Fibroblast of upper back skin (primary cell): Measurements from ENCODE around the gene WDR76.
"Not testable (repeated sequence)": the region's sequence is repeated elsewhere in the genome, so short reads cannot be mapped to it uniquely, and the experiment has no call there.

Experiments
- DNase-seq: peaks from one replicate; pipeline ENCODE4 v3.0.0-alpha.2; 2013

WDR76 gene

DNA sequence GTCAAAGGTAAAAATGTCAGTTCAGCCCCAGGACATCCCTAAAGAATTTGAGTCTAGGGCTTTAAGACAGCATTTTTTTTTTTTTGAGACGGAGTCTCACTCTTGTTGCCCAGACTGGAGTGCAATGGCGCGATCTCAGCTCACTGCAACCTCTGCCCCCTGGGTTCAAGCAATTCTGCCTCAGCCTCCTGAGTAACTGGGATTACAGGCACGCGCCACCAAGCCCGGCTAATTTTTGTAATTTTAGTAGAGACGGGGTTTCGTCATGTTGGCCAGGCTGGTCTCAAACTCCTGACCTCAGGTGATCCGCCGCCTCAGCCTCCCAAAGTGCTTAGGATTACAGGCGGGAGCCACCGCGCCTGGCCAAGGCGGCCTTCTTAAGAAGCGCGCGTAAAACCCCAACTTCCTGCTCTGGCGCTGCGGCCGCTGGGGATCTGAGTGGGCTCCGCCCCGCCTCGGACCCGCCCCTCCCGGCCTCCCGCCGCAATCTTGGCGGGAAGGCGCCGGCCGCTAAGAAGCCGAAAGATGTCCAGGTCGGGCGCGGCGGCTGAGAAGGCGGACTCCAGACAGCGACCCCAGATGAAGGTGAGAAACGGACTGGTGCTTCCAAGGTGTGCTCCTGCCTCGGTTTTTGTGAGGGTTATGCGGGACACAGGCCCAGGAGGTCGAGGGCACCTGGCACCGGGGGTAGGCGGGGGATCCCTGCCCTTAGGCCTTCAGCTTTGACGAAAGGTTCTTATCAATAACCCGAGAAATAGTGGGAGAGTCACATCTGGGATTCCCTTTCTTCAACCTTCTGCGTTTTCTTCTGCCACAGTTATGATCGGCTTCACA, at the start of gene WDR76:
Gene WDR76, plus strand, starts transcription at position 495 of the 834 bp plus-strand sequence. Its CDS starts 31 bp downstream, at position 526.
- peak; percentile 81 for DNase-seq

- DNase-seq, result peak; percentile 60
Measured at GRCh38 chr15:43777267-43777914, 49.4 kb upstream of the WDR76 start.

DNA sequence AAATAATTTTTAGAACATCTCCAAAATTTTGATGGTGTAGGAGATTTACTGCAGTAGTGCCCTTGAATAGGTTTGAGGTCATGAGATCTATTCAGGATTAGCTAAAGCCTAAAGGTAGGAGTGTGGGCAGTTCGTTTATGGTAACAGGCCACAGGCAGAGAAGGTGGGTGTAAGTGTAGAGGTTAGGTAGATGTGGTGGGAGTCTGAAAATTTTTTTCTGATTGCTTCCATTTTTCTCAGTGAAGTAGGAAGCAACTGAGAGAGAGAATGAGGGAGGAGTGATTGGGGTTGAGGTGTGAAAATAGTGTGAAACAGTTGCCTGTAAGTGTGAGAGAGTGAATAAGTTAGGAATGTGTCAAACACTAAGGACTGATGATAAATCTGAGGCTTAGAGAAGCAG, 47.8 kb upstream of the WDR76 start:
- DNase-seq, result no peak

DNA sequence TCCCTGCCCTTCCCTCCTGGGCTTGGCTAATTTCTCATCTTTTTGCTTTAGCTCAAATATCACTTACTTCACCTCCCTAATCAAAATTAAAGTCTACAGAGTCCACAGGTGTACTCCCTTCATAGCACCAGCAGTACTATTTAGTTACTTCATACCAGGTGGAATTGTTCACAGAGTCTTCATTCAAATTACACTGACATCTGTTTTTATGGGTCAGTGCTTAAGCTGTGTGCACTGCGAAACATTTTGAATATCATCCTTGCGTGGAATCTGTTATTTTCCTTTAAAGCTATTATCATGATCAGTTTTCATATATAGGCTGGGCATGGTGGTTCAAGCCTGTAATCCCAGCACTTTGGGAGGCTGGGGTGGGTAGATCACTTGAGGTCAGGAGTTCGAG, 37.4 kb upstream of the WDR76 start:
- DNase-seq, result no peak

GRCh38 chr15:43791993-43792760, 34.6 kb upstream of the WDR76 start, which contains the start of gene SERF2:
Gene SERF2, plus strand, starts transcription at chr15:43792320. Its CDS starts 57 bp downstream, at chr15:43792377.
- peak; percentile 100 for DNase-seq

DNA sequence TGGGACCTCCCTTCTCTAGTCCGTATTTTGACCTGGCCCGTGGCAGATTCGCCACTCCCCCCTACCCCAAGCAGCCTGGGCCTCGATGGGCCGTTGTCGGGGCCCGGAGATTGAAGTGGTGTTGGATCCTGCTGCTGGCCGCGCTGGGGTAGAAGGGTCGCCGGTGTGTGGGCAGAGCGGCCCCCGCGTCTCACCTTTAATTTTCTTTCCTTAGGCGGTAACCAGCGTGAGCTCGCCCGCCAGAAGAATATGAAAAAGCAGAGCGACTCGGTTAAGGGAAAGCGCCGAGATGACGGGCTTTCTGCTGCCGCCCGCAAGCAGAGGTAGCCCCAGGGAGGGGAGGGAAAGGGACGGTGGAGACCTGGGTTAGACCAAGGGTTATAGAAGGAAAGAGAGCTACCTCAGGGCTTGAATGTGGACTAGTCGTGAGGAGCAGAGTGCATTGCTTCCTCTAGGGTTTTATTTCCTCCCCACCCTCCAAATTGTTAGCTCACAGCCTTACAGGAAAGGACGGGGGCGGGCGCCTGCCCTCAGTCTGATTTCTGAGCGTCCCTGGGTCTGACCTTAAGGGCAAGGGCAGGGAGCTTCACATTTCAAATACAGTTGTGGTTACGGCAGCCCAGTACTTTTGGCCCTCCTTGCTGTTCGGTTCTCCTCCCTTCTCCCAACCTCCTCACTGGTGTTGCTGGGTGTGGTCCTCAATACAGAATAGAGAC, 33.9 kb upstream of the WDR76 start:
- DNase-seq, result peak; percentile 28

- DNase-seq, result no peak
Measured at GRCh38 chr15:43793647-43794046, 33.2 kb upstream of the WDR76 start.

DNA sequence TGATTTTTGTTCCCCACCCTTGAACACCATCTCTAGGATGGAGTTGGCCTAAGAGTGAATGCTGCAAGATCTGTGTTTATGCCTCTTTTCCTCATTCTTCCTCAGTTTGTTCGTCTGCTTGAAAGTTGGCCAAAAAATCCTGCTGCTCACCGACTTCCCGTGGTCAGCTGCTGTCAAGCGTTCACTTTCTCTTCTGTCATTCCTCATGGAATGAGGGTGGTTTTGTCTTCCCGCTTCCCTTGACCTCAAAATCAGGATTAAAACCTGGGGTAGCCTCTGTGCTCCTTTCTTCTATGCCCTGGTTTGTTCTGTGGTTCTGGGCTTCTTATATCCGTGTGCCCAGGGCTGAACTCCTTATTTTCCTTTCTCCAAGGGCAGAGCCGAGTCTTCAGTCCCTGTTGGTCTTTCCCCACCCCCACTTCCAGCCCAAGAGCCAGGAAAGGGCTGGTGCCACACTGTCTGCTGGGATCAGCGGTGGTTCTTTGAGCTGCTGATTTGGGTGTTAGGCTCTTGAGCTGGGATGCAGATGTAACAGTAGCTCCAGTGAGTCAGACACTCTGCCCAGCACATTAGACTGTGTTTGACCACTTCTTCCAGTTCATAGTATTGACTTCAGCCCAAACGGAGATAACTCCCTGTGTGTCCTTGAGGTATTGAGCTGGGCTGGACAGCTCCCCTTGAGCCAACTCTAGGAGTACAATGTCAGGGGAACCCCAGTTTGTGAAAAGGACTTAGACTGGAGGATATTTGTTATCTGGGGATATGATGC, 32.3 kb upstream of the WDR76 start:
- peak; percentile 49 for DNase-seq

GRCh38 chr15:43795197-43795596, 31.6 kb upstream of the WDR76 start:
- DNase-seq, result no peak

DNA sequence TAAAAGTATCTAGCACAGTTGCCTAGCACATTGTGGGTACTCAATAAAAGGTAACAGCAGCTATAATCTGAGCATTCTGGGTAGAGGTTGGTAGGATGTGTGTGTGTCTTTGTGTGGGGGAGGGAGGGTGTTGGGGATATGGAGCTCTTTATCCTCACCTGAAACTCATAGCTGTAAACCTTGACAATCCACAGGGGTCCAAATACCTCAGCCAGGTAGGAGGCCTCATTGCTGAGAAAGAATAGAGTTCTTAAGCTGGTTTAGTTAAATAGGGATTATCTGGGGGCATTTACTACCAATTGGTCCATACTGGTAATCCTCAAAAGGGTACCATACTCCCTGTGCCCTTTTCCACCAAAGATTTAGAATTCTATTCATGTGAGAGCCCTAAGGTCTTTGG, 30.8 kb upstream of the WDR76 start:
- no peak for DNase-seq

GRCh38 chr15:43796566-43796965, 30.2 kb upstream of the WDR76 start:
- DNase-seq, result no peak

DNA sequence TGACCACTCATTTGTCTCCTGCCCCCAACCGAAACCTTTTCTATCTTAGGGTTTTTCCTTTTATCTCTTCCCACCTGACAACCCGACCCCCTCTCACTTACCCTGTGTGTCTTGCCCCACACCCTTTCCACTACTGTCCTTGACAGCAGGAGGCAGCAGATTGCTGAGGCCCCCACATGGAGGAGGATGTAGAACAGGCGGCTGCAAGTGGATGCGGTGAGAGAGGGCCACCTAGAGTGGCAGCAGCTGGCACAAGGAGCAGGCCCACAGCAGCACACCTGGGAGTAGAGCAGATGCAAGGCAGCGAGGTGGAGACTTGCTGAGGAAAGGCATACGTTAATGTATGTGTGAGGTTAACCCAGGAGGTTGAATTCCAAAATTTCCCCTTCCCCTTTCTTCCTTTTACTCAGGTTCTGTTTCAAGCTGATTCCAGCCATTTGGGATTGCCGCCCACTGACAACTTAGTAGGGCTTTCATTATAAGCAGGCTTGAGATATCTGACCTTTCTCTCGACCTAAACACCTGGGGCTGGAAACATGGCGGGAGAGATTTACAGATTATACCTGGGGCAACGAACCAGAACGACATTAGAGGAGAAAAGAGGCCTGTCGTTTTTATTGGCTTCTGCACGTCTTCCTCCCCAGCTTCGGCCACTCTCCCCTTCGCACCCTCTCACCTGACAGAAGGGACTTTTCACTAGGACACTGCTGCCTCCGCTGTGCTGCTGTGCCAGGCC, 27.4 kb upstream of the WDR76 start:
- DNase-seq, result no peak

DNA sequence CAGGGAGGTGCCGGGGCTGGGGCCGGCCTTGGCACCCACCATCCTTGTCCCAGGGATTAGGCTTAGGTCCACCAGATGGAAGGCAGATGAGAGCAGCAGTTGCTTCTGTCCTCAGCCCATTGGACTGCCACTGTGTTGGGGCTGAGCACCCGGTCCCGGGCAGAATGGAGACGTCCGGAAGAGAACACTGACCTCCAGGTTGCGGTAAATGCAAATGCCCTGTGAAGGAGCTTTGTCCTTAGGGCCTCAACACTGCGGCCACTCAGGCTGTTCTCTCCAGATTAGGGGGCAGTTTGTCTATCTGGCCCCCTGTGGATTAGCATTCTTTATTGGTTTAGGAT, 26.9 kb upstream of the WDR76 start, which contains the start of gene SERINC4:
Gene SERINC4, minus strand, starts transcription at position 276 of the 341 bp plus-strand sequence. Its CDS starts 234 bp downstream, at position 42.
- DNase-seq, result no peak

GRCh38 chr15:43800286-43801141, 26.3 kb upstream of the WDR76 start, which contains the start of gene HYPK:
Gene HYPK, plus strand, starts transcription at chr15:43800599. Its CDS starts 24 bp downstream, at chr15:43800623.
- DNase-seq, result peak; percentile 87

GRCh38 chr15:43802676-43803075, 24.1 kb upstream of the WDR76 start:
- not testable (repeated sequence) for DNase-seq

DNA sequence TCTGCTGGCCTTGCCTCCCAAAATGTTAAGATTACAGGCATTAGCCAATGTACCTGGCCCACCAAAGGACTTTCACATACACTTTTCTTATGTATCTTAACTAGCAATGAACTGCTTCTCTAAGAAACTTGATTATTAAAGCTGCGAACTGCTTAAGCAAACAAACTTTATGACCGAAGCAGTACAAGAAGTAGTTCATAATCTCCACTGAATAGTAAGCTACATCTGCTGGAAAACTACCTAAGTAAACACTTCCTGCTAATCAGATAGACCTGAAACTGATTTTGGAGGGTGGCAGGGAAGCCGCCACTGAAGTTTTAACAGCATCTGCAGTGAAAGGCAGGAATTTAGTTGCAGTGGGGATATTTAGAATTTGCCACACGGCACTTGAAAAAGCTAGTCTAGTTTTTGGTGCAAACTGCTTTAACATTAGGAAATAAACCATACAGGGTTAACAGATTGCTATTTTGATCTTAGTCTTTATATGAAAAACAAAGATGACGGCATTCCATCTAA, 18.3 kb upstream of the WDR76 start:
- no peak for DNase-seq

- DNase-seq, result no peak
Measured at GRCh38 chr15:43808960-43809678, 17.7 kb upstream of the WDR76 start.

DNA sequence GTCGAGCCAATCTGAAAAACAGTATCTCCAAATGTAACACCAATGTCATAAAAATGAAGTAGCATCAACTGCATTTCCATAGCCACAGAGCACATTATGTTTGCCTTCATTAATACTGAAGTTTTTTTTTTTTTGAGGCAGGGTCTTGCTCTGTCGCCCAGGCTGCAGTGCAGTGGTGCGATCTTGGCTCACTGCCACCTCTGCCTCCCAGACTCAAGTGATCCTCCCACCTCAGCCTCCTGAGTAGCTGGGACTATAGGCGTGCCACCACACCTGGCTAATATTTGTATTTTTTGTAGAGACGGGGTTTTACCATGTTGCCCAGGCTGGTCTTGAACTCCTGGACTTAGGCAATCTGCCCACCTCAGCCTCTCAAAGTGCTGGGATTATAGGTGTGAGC, 11.7 kb upstream of the WDR76 start:
- not testable (repeated sequence) for DNase-seq

DNA sequence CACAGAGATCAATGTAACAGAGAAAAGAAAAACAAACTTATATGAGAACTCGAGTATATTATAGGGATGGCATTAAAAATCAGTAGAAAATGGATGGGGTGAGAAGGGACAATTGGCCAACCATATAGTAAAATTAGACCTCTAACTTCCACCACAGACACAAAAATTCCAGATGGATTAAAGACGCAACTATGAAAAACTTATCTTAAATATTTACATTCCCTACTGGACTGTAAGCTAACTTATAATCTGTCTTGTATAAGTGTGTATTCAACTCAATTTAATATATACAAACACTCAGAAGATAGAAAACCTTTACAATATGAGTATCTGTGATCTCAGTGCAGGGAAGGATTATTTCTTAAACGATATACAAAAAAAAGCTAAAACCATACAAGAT, 5.3 kb upstream of the WDR76 start:
- no peak for DNase-seq
